Raji (cell line): ENCODE measurements around the gene GABRA5.

Source experiments
- POLR2A ChIP-seq: IDR thresholded peaks from 2 replicates; pipeline ENCODE4 v1.6.1; 2011; ENCODE audit warnings: low read depth, low read length, control low read depth; ENCODE audit not compliant: insufficient read depth

Gene GABRA5

GRCh38 chr15:26890988-26891387 lies 24.1 kb downstream of the GABRA5 start:
- TF ChIP-seq POLR2A = no peak

GRCh38 chr15:26891448-26892181 lies 24.8 kb downstream of the GABRA5 start:
- TF ChIP-seq POLR2A = no peak

- no peak for TF ChIP-seq POLR2A
Observed at GRCh38 chr15:26892182-26892518, 25.3 kb downstream of the GABRA5 start.

GRCh38 chr15:26892678-26893077 lies 25.8 kb downstream of the GABRA5 start:
- TF ChIP-seq POLR2A = no peak

GRCh38 chr15:26893351-26894065 lies 26.6 kb downstream of the GABRA5 start:
- no peak for TF ChIP-seq POLR2A

GRCh38 chr15:26894181-26894580 lies 27.3 kb downstream of the GABRA5 start:
- no peak for TF ChIP-seq POLR2A

GRCh38 chr15:26899658-26900057 lies 32.8 kb downstream of the GABRA5 start:
- TF ChIP-seq POLR2A = no peak

- TF ChIP-seq POLR2A = no peak
Observed at GRCh38 chr15:26901041-26901440, 34.2 kb downstream of the GABRA5 start.

GRCh38 chr15:26910715-26911114 lies 43.9 kb downstream of the GABRA5 start:
- TF ChIP-seq POLR2A = no peak

GRCh38 chr15:26921433-26921832 lies 54.6 kb downstream of the GABRA5 start:
- TF ChIP-seq POLR2A = no peak

GRCh38 chr15:26926081-26926480 lies 59.2 kb downstream of the GABRA5 start:
- no peak for TF ChIP-seq POLR2A

- no peak for TF ChIP-seq POLR2A
Observed at GRCh38 chr15:26928051-26928450, 61.2 kb downstream of the GABRA5 start.

GRCh38 chr15:26929588-26929987 lies 62.7 kb downstream of the GABRA5 start:
- TF ChIP-seq POLR2A = no peak

- no peak for TF ChIP-seq POLR2A
Observed at GRCh38 chr15:26934848-26935247, 68.0 kb downstream of the GABRA5 start.

GRCh38 chr15:26935322-26935721 lies 68.5 kb downstream of the GABRA5 start:
- no peak for TF ChIP-seq POLR2A

- no peak for TF ChIP-seq POLR2A
Observed at GRCh38 chr15:26936502-26936901, 69.6 kb downstream of the GABRA5 start.

GRCh38 chr15:26937134-26937533 lies 70.3 kb downstream of the GABRA5 start:
- TF ChIP-seq POLR2A = no peak
